Measurements from ENCODE around the gene IBTK. TPM values are rescaled to one million over a fixed set of nuclear protein-coding genes. Genes with fewer than 3 reads are reported as not detected.
A peak's percentile ranks its signal among the peaks of the same experiment; 100 is the strongest.
"Not testable (repeated sequence)": the region's sequence is repeated elsewhere in the genome, so short reads cannot be mapped to it uniquely, and the experiment has no call there.

Gene IBTK
- total RNA-seq, 2 donors from 2014 or later: 32.1 to 45.2 TPM

- intact Hi-C loops (cut with DNase I, micrococcal nuclease): no loop called here
- DNase-seq (no peak), ATAC-seq (no peak)
These were observed 51.9 kb downstream of the IBTK start for GRCh38 chr6:82195619-82196018.

GRCh38 chr6:82185948-82186535 lies 61.5 kb downstream of the IBTK start:
- no peak for ATAC-seq
- DNase-seq: no peak
- intact Hi-C loops (cut with DNase I, micrococcal nuclease): no loop called here

GRCh38 chr6:82183642-82184282 lies 63.8 kb downstream of the IBTK start:
- ATAC-seq (no peak), DNase-seq (no peak)
- intact Hi-C loops (cut with DNase I, micrococcal nuclease): no loop called here

GRCh38 chr6:82182756-82183155 lies 64.8 kb downstream of the IBTK start:
- intact Hi-C loops (cut with DNase I, micrococcal nuclease): no loop called here
- no peak for DNase-seq
- no peak for ATAC-seq

GRCh38 chr6:82179415-82179814 lies 68.1 kb downstream of the IBTK start:
- no peak for DNase-seq
- intact Hi-C loops (cut with DNase I, micrococcal nuclease): no loop called here
- peak; percentile 68 for ATAC-seq

GRCh38 chr6:82178759-82179112 lies 68.8 kb downstream of the IBTK start:
- intact Hi-C loops (cut with DNase I, micrococcal nuclease): no loop called here
- DNase-seq (no peak), ATAC-seq (no peak)

GRCh38 chr6:82178077-82178758 lies 69.3 kb downstream of the IBTK start:
- DNase-seq (no peak), ATAC-seq (peak; percentile 64)
- intact Hi-C loops (cut with DNase I, micrococcal nuclease): no loop called here

GRCh38 chr6:82176616-82177015 lies 70.9 kb downstream of the IBTK start:
- ATAC-seq (no peak), DNase-seq (no peak)
- intact Hi-C loops (cut with DNase I, micrococcal nuclease): no loop called here

- intact Hi-C loops (cut with DNase I, micrococcal nuclease): no loop called here
- ATAC-seq: no peak
- DNase-seq: no peak
These were observed 75.0 kb downstream of the IBTK start for GRCh38 chr6:82172594-82172993.

GRCh38 chr6:82169138-82169876 lies 78.2 kb downstream of the IBTK start:
- DNase-seq (no peak), ATAC-seq (no peak)
- intact Hi-C loops (cut with DNase I, micrococcal nuclease): no loop called here

GRCh38 chr6:82166493-82166892 lies 81.1 kb downstream of the IBTK start:
- ATAC-seq: no peak
- no peak for DNase-seq
- intact Hi-C loops (cut with DNase I, micrococcal nuclease): no loop called here

- intact Hi-C loops (cut with DNase I, micrococcal nuclease): no loop called here
- DNase-seq: no peak
- no peak for ATAC-seq
These were observed 87.1 kb downstream of the IBTK start for GRCh38 chr6:82160255-82160990.

GRCh38 chr6:82152786-82153185 lies 94.8 kb downstream of the IBTK start:
- intact Hi-C loops (cut with DNase I, micrococcal nuclease); ATAC-seq; DNase-seq: not testable (repeated sequence)

GRCh38 chr6:82151147-82151546 lies 96.4 kb downstream of the IBTK start:
- not testable (repeated sequence) for ATAC-seq

GRCh38 chr6:82145926-82146452 lies 101.6 kb downstream of the IBTK start:
- intact Hi-C loops (cut with DNase I, micrococcal nuclease): no loop called here
- ATAC-seq (no peak), DNase-seq (no peak)

More at GRCh38 chr6:82151147-82151546, 96.4 kb downstream of the IBTK start:
- DNase-seq; intact Hi-C loops (cut with DNase I, micrococcal nuclease): not testable (repeated sequence)

GRCh38 chr6:82144852-82145340 lies 102.6 kb downstream of the IBTK start:
- intact Hi-C loops (cut with DNase I, micrococcal nuclease): no loop called here
- DNase-seq (peak in 1 of 2 donors; percentile 5), ATAC-seq (peak; percentile 83)

GRCh38 chr6:82144007-82144851 lies 103.3 kb downstream of the IBTK start:
- intact Hi-C loops (cut with DNase I, micrococcal nuclease): no loop called here
- DNase-seq (no peak), ATAC-seq (peak; percentile 90)

- ATAC-seq: no peak
- intact Hi-C loops (cut with DNase I, micrococcal nuclease): no loop called here
These were observed 104.5 kb downstream of the IBTK start for GRCh38 chr6:82143041-82143481.

More at GRCh38 chr6:82143041-82143481, 104.5 kb downstream of the IBTK start:
- DNase-seq: no peak
